HCEC 1CT (cell line): ENCODE results near the gene UBA6.
"Not testable (repeated sequence)": the region's sequence is repeated elsewhere in the genome, so short reads cannot be mapped to it uniquely, and the experiment has no call there.

ENCODE experiments used
- DNase-seq: peaks from one replicate; pipeline ENCODE4 v3.0.0-alpha.2; 2017

UBA6 gene

GRCh38 chr4:67700738-67701516 lies at the start of gene UBA6:
TSS of gene UBA6 (minus strand) at chr4:67701155. CDS start at chr4:67701119, 36 bp downstream.
- peak; percentile 91 for DNase-seq

GRCh38 chr4:67750691-67751090 lies 49.7 kb upstream of the UBA6 start:
- no peak for DNase-seq

GRCh38 chr4:67749286-67749685 lies 48.3 kb upstream of the UBA6 start:
- no peak for DNase-seq

- DNase-seq: peak; percentile 21
Measured at GRCh38 chr4:67746797-67747495, 46.0 kb upstream of the UBA6 start.

- DNase-seq: peak; percentile 34
Measured at GRCh38 chr4:67744561-67745283, 43.8 kb upstream of the UBA6 start.

GRCh38 chr4:67743194-67743593 lies 42.2 kb upstream of the UBA6 start:
- no peak for DNase-seq

GRCh38 chr4:67736262-67736661 lies 35.3 kb upstream of the UBA6 start:
- DNase-seq: no peak

GRCh38 chr4:67735325-67735724 lies 34.4 kb upstream of the UBA6 start:
- no peak for DNase-seq

GRCh38 chr4:67730511-67730910 lies 29.6 kb upstream of the UBA6 start:
- not testable (repeated sequence) for DNase-seq

- peak; percentile 13 for DNase-seq
Measured at GRCh38 chr4:67727124-67727850, 26.3 kb upstream of the UBA6 start.

GRCh38 chr4:67725981-67726380 lies 25.0 kb upstream of the UBA6 start:
- DNase-seq: no peak

- DNase-seq: no peak
Measured at GRCh38 chr4:67725132-67725531, 24.2 kb upstream of the UBA6 start.

- DNase-seq: no peak
Measured at GRCh38 chr4:67723949-67724348, 23.0 kb upstream of the UBA6 start.

- no peak for DNase-seq
Measured at GRCh38 chr4:67723341-67723740, 22.4 kb upstream of the UBA6 start.

- peak; percentile 33 for DNase-seq
Measured at GRCh38 chr4:67721770-67722597, 21.0 kb upstream of the UBA6 start.

- DNase-seq: no peak
Measured at GRCh38 chr4:67721315-67721769, 20.4 kb upstream of the UBA6 start.

- no peak for DNase-seq
Measured at GRCh38 chr4:67719953-67720617, 19.1 kb upstream of the UBA6 start.

- no peak for DNase-seq
Measured at GRCh38 chr4:67718848-67719247, 17.9 kb upstream of the UBA6 start.

GRCh38 chr4:67717586-67717985 lies 16.6 kb upstream of the UBA6 start:
- no peak for DNase-seq

GRCh38 chr4:67714955-67715354 lies 14.0 kb upstream of the UBA6 start:
- DNase-seq: no peak

- DNase-seq: no peak
Measured at GRCh38 chr4:67714248-67714583, 13.3 kb upstream of the UBA6 start.
